Non-pigmented ciliary epithelial cell (primary cell): ENCODE results near the gene CISD3.

Experiments used
- DNase-seq: peaks from one replicate; pipeline ENCODE4 v3.0.0-alpha.2; 2010; ENCODE audit warnings: low read depth

Gene CISD3

GRCh38 chr17:38745545-38745944 is 15.4 kb downstream of the CISD3 start:
- DNase-seq = no peak

GRCh38 chr17:38746004-38746848 is 16.1 kb downstream of the CISD3 start:
- no peak for DNase-seq

- DNase-seq = no peak
These were observed 16.8 kb downstream of the CISD3 start for GRCh38 chr17:38746849-38747462.

- DNase-seq = no peak
These were observed 17.5 kb downstream of the CISD3 start for GRCh38 chr17:38747463-38748148.

GRCh38 chr17:38748149-38748891 is 18.2 kb downstream of the CISD3 start, which contains the start of gene PCGF2:
Gene PCGF2, minus strand, starts transcription at chr17:38748336. Its CDS starts 7,934 bp downstream, at chr17:38740402.
- DNase-seq = peak; percentile 50

GRCh38 chr17:38748892-38749222 is 18.7 kb downstream of the CISD3 start:
- DNase-seq = no peak

- DNase-seq = no peak
These were observed 19.3 kb downstream of the CISD3 start for GRCh38 chr17:38749223-38750043.

- DNase-seq = no peak
These were observed 19.8 kb downstream of the CISD3 start for GRCh38 chr17:38750044-38750311.

GRCh38 chr17:38750312-38751121 is 20.4 kb downstream of the CISD3 start:
- DNase-seq = no peak

GRCh38 chr17:38751144-38751807 is 21.1 kb downstream of the CISD3 start:
- DNase-seq = no peak

- DNase-seq = no peak
These were observed 21.7 kb downstream of the CISD3 start for GRCh38 chr17:38751808-38752307.

GRCh38 chr17:38752308-38753070 is 22.3 kb downstream of the CISD3 start, which contains the start of gene PSMB3:
Gene PSMB3, plus strand, starts transcription at chr17:38752741. Its CDS starts 86 bp downstream, at chr17:38752827.
- DNase-seq = peak; percentile 99

GRCh38 chr17:38753071-38753506 is 22.9 kb downstream of the CISD3 start:
- no peak for DNase-seq

- no peak for DNase-seq
These were observed 31.5 kb downstream of the CISD3 start for GRCh38 chr17:38761612-38762011.

GRCh38 chr17:38762231-38762630 is 32.1 kb downstream of the CISD3 start:
- DNase-seq = no peak

- DNase-seq = no peak
These were observed 36.2 kb downstream of the CISD3 start for GRCh38 chr17:38766341-38766740.

- DNase-seq = no peak
These were observed 38.3 kb downstream of the CISD3 start for GRCh38 chr17:38768417-38768816.

- DNase-seq = no peak
These were observed 43.1 kb downstream of the CISD3 start for GRCh38 chr17:38773258-38773657.

- DNase-seq = no peak
These were observed 47.6 kb downstream of the CISD3 start for GRCh38 chr17:38777641-38778250.
